DMS114 treated with DMSO at 0.1 percent for 48 hours (cell line): ENCODE results near the gene NACC2.

Experiments
- DNase-seq: peaks from one replicate; lab custom pipeline; 2025; ENCODE audit not compliant: unreplicated experiment; lab: John Stamatoyannopoulos, UW

Gene NACC2

GRCh38 chr9:136129176-136129575 lies 34.1 kb upstream of the NACC2 start:
- DNase-seq: no peak

GRCh38 chr9:136128436-136128835 lies 33.3 kb upstream of the NACC2 start:
- DNase-seq: no peak

GRCh38 chr9:136127313-136127712 lies 32.2 kb upstream of the NACC2 start:
- no peak for DNase-seq

GRCh38 chr9:136124976-136125692 lies 30.0 kb upstream of the NACC2 start:
- DNase-seq: no peak

- peak; percentile 31 for DNase-seq
These were observed 27.6 kb upstream of the NACC2 start for GRCh38 chr9:136122425-136123383.

GRCh38 chr9:136121801-136122200 lies 26.7 kb upstream of the NACC2 start:
- DNase-seq: no peak

GRCh38 chr9:136120438-136120844 lies 25.4 kb upstream of the NACC2 start:
- no peak for DNase-seq

- no peak for DNase-seq
These were observed 24.8 kb upstream of the NACC2 start for GRCh38 chr9:136119883-136120393.

- DNase-seq: no peak
These were observed 24.2 kb upstream of the NACC2 start for GRCh38 chr9:136119061-136119882.

- DNase-seq: peak; percentile 87
These were observed 23.4 kb upstream of the NACC2 start, which contains the start of gene TMEM250 for GRCh38 chr9:136118320-136119060. Gene TMEM250 (minus strand): TSS chr9:136118875. CDS start chr9:136116900, 1,975 bp downstream.

GRCh38 chr9:136117916-136118319 lies 22.8 kb upstream of the NACC2 start:
- DNase-seq: no peak

GRCh38 chr9:136117291-136117915 lies 22.3 kb upstream of the NACC2 start:
- no peak for DNase-seq

GRCh38 chr9:136116360-136117098 lies 21.4 kb upstream of the NACC2 start:
- DNase-seq: no peak

GRCh38 chr9:136115641-136116359 lies 20.7 kb upstream of the NACC2 start:
- no peak for DNase-seq

- no peak for DNase-seq
These were observed 20.1 kb upstream of the NACC2 start for GRCh38 chr9:136115206-136115605.

- no peak for DNase-seq
These were observed 19.5 kb upstream of the NACC2 start for GRCh38 chr9:136114610-136115009.

- no peak for DNase-seq
These were observed 17.5 kb upstream of the NACC2 start for GRCh38 chr9:136112541-136112940.

- no peak for DNase-seq
These were observed 16.8 kb upstream of the NACC2 start for GRCh38 chr9:136111910-136112309.
